ENCODE results near the gene C18orf54.
A peak's percentile ranks its signal among the peaks of the same experiment; 100 is the strongest.
"Not testable (repeated sequence)": the region's sequence is repeated elsewhere in the genome, so short reads cannot be mapped to it uniquely, and the experiment has no call there.

C18orf54 gene

GRCh38 chr18:54359233-54359632 lies 1.5 kb downstream of the C18orf54 start:
- FAIRE-seq: no peak
- DNase-seq (ENCODE audit: insufficient read length, low spot score): no peak
- TF ChIP-seq POLR2A (IDR thresholded peaks at IDR 0.05; ENCODE audit: low read depth, low read length): no peak

GRCh38 chr18:54360406-54360805 lies 2.7 kb downstream of the C18orf54 start:
- FAIRE-seq (no peak), DNase-seq (ENCODE audit: insufficient read length, low spot score) (no peak)
- no peak for TF ChIP-seq POLR2A (IDR thresholded peaks at IDR 0.05; ENCODE audit: low read depth, low read length)

DNA sequence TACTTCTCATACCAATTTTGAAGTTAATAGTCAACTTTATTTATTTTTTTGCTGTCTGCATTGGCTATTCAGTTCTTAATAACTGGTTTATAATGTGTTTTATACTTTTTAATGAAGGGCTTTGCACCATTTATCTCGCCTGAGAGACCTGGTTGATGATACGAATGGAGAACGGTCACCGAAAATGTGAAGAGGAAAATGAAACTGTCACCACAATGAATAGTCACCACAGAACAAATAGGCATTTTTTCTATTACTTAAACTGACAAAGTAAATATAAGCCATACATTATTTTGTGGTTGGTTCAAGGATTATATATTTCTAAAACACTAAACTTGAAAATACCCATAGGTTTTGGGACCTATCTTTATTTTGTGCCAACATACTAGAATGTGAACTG lies 20.4 kb downstream of the C18orf54 start:
- DNase-seq (ENCODE audit: insufficient read length, low spot score) (no peak), FAIRE-seq (no peak)
- no peak for TF ChIP-seq POLR2A (IDR thresholded peaks at IDR 0.05; ENCODE audit: low read depth, low read length)

GRCh38 chr18:54381640-54382039 lies 23.9 kb downstream of the C18orf54 start:
- FAIRE-seq (no peak), DNase-seq (ENCODE audit: insufficient read length, low spot score) (no peak)
- TF ChIP-seq POLR2A (IDR thresholded peaks at IDR 0.05; ENCODE audit: low read depth, low read length): no peak

DNA sequence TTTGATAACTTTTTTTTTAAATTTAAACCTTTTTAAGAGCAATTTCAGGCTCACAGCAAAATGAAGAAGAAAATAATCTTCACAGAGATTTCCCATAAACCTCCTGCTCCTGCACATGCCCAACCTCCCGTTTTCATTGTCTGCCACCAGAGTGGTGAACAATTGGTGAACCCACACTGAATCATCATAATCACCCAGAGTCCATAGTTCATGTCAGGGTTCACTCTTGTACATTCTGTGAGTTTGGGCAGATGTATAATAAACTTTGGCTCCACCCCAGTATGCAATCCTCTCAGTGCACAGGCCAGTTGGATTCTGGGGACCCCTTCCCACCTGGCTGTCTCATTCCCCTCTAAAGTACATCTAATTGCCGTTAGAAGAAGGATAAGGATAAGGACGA lies 24.4 kb downstream of the C18orf54 start:
- FAIRE-seq (no peak), DNase-seq (ENCODE audit: insufficient read length, low spot score) (no peak)
- no peak for TF ChIP-seq POLR2A (IDR thresholded peaks at IDR 0.05; ENCODE audit: low read depth, low read length)

DNA sequence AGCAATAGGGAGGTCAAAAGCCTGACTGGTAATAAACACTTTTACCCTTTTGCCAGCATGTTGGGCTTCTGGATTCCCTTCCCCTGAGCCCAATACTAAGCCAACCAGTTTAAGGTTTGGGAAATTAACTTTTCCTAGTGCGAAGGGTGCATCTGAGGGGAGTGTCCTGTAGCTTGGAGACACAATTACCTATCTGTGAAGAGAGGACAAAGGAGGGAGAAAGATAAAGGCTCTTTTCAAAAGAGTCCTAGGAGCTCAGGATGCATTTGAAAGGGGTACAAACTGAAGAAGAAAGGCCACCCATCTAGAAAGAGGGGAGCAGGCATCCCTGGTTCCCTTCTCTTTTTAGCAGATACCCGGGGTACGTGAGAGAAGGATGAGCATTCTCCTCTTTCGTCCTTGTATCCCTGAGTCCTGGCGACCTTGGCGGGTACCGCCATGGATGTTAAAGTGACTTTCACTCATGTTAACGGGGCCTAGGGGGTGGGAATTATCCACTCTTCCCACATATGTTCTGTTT lies 25.1 kb downstream of the C18orf54 start:
- FAIRE-seq: no peak
- TF ChIP-seq POLR2A (IDR thresholded peaks at IDR 0.05; ENCODE audit: low read depth, low read length): no peak

DNA sequence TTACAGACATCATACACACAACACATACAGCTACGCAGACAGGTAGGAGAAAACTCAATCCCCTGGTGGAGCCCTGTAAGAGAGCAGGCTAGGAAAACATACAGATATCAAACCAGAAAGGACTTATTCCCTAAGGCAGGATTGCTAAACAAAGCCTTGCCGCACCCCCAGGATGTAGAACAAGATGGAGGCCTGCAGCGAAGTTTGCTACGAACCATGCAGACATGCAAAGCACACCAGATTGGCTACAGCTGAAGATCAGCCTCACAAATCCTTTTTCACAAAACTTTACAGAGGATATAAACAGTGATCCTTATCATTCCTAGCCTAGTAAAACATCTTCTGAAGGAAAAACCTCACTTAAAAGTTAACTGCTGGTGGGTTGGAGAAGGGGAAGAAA lies 28.3 kb downstream of the C18orf54 start:
- no peak for TF ChIP-seq POLR2A (IDR thresholded peaks at IDR 0.05; ENCODE audit: low read depth, low read length)
- FAIRE-seq (no peak), DNase-seq (ENCODE audit: insufficient read length, low spot score) (no peak)

More for the DNA sequence above, 25.1 kb downstream of the C18orf54 start:
- no peak for DNase-seq (ENCODE audit: insufficient read length, low spot score)

DNA sequence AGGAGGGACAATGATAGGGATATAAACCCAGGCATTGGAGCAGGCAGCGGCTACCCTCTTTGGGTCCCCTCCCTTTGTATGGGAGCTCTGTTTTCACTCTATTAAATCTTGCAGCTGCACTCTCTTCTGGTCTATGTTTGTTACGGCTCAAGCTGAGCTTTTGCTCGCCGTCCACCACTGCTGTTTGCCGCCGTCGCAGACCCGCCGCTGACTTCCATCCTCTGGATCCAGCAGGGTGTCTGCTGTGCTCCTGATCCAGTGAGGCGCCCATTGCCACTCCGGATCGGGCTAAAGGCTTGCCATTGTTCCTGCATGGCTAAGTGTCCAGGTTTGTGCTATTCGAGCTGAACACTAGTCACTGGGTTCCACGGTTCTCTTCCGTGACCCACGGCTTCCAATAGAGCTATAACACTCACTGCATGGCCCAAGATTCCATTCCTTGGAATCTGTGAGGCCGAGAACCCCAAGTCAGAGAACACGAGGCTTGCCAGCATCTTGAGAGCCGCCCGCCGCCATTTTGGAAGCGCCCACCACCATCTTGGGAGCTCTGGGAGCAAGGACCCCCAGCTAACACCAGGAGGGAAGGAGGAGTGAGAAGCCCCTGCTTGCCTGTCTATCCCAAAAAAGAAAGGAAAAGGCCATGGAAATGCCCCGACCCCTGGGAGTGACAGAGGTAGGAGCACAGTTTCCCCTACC lies 29.2 kb downstream of the C18orf54 start:
- not testable (repeated sequence) for DNase-seq (ENCODE audit: insufficient read length, low spot score)

GRCh38 chr18:54387631-54388030 lies 29.9 kb downstream of the C18orf54 start:
- DNase-seq (ENCODE audit: insufficient read length, low spot score) (peak; percentile 5), FAIRE-seq (no peak)
- TF ChIP-seq POLR2A (IDR thresholded peaks at IDR 0.05; ENCODE audit: low read depth, low read length): no peak

More for the DNA sequence above, 29.2 kb downstream of the C18orf54 start:
- not testable (repeated sequence) for FAIRE-seq

DNA sequence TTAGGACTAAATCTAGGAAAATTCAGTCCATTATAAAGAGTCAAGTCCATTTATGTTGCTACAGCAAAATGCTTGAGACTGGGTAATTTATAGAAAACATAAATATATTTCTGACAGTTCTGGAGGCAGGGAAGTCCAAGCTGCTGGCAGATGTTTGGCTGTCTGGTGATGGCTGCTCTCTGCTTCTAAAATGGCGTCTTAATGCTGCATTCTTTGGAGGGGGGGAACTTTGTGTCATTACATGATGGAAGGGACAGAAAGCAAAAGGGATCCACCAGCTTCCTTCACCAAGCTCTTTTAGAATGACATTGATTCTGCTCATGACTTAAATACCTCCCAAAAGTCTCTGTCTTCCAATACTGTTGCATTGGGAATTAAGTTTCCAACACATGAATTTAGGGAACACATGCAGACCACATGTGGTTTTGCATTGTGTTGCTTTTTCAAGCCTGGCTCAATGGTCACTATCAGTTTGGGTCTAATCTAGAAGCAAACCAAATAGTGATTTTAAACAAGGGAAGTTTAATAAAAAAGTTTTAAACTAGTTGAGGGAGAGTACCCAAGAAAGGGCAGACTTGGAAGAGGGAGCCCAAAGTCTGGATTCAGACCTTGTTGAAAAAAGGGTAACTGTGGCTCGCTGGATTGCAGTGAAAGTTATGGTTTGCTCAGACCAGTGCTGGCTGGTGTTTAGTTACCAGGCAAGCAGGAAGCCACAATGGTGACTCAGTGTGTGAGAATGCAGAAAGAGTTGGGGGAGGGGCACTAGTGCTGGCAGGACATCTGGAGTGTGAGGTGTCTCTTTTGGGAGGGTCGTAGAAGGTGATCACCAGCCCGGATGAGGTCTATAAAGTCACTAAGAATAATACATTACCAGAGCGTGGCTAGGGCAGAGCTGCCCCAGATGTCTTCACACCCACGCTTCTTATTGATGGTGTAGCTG lies 30.8 kb downstream of the C18orf54 start:
- DNase-seq (ENCODE audit: insufficient read length, low spot score) (peak; percentile 22), FAIRE-seq (peak; percentile 91)
- TF ChIP-seq POLR2A (IDR thresholded peaks at IDR 0.05; ENCODE audit: low read depth, low read length): no peak

GRCh38 chr18:54389143-54389505 lies 31.4 kb downstream of the C18orf54 start:
- FAIRE-seq (peak; percentile 43), DNase-seq (ENCODE audit: insufficient read length, low spot score) (no peak)
- TF ChIP-seq POLR2A (IDR thresholded peaks at IDR 0.05; ENCODE audit: low read depth, low read length): no peak

GRCh38 chr18:54390838-54391237 lies 33.1 kb downstream of the C18orf54 start:
- TF ChIP-seq POLR2A (IDR thresholded peaks at IDR 0.05; ENCODE audit: low read depth, low read length): no peak
- FAIRE-seq (no peak), DNase-seq (ENCODE audit: insufficient read length, low spot score) (no peak)

DNA sequence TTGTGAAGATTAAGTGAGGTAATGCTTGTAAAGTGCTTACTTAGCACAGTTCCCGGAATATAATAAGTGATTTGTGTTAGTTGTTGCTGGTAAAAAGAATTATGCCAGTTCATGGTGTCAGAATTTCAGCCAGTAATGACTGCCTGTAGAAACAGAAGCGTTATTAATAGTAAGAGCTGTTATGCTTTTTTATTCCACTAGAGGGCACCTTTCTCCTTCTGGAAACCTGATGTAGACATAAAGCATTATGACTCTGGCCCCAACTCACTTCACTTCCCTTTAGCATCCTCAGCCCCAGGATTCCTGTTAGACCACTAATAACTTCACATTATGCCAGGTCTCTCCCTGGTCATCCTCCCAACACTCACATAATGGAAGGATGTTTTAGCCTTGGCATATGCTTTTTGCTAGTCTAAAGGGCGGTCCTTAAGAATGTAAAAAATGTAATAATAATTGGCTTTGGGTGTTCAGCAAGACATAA lies 34.9 kb downstream of the C18orf54 start:
- TF ChIP-seq POLR2A (IDR thresholded peaks at IDR 0.05; ENCODE audit: low read depth, low read length): no peak
- DNase-seq (ENCODE audit: insufficient read length, low spot score) (no peak), FAIRE-seq (peak; percentile 66)

GRCh38 chr18:54393648-54394294 lies 36.1 kb downstream of the C18orf54 start:
- TF ChIP-seq POLR2A (IDR thresholded peaks at IDR 0.05; ENCODE audit: low read depth, low read length): no peak
- FAIRE-seq (no peak), DNase-seq (ENCODE audit: insufficient read length, low spot score) (no peak)
